HG03439 (cell line): Measurements from ENCODE around the gene VAV2.

Experiments
- ATAC-seq: cut with Tn5 transposase; IDR thresholded peaks from one replicate; pipeline ENCODE4 v1.9.1; 2021; ENCODE audit warnings: mild to moderate bottlenecking, moderate library complexity; ENCODE audit not compliant: unreplicated experiment

The VAV2 gene

GRCh38 chr9:133991964-133992779 lies at the start of gene VAV2:
VAV2 (minus strand) TSS chr9:133992324; CDS start chr9:133992278, 46 bp downstream.
- ATAC-seq, result peak; percentile 33

GRCh38 chr9:134041649-134041962 lies 49.5 kb upstream of the VAV2 start:
- no peak for ATAC-seq

- ATAC-seq, result no peak
Observed at GRCh38 chr9:134040781-134041648, 48.9 kb upstream of the VAV2 start.

- ATAC-seq, result no peak
Observed at GRCh38 chr9:134040176-134040565, 48.0 kb upstream of the VAV2 start.

GRCh38 chr9:134039386-134040175 lies 47.5 kb upstream of the VAV2 start:
- ATAC-seq, result no peak

GRCh38 chr9:134037641-134038040 lies 45.5 kb upstream of the VAV2 start:
- ATAC-seq, result no peak

GRCh38 chr9:134036130-134036529 lies 44.0 kb upstream of the VAV2 start:
- no peak for ATAC-seq

- ATAC-seq, result no peak
Observed at GRCh38 chr9:134035041-134036039, 43.2 kb upstream of the VAV2 start.

GRCh38 chr9:134034215-134035040 lies 42.3 kb upstream of the VAV2 start:
- no peak for ATAC-seq

- ATAC-seq, result no peak
Observed at GRCh38 chr9:134033516-134034214, 41.5 kb upstream of the VAV2 start.

- no peak for ATAC-seq
Observed at GRCh38 chr9:134032456-134033222, 40.5 kb upstream of the VAV2 start.

GRCh38 chr9:134031783-134032182 lies 39.7 kb upstream of the VAV2 start:
- no peak for ATAC-seq

- no peak for ATAC-seq
Observed at GRCh38 chr9:134030821-134031470, 38.8 kb upstream of the VAV2 start.

GRCh38 chr9:134029248-134030226 lies 37.4 kb upstream of the VAV2 start:
- no peak for ATAC-seq

GRCh38 chr9:134028575-134029247 lies 36.6 kb upstream of the VAV2 start:
- ATAC-seq, result no peak

- no peak for ATAC-seq
Observed at GRCh38 chr9:134028076-134028475, 36.0 kb upstream of the VAV2 start.
